T-helper 1 cell treated with Interleukin-12 subunit alpha and Interleukin-12 subunit beta and Interleukin-4 antibody, amounts not matched to agents 30 μg/mL and 1 μg/mL, for 36 hours (primary cell): ENCODE results near the gene CTBP2.
"Not testable (repeated sequence)": the region's sequence is repeated elsewhere in the genome, so short reads cannot be mapped to it uniquely, and the experiment has no call there.

ENCODE experiments used
- H3K27ac Mint-ChIP-seq: one replicate; pipeline ENCODE4 v1.8.0; 2021; ENCODE audit warnings: mild to moderate bottlenecking, mixed read lengths
- H3K27me3 Mint-ChIP-seq: one replicate; pipeline ENCODE4 v1.8.0; 2021; ENCODE audit warnings: low read depth, mixed read lengths
- H3K36me3 Mint-ChIP-seq: one replicate; pipeline ENCODE4 v1.8.0; 2021; ENCODE audit warnings: low read depth, mixed read lengths
- H3K4me1 Mint-ChIP-seq: one replicate; pipeline ENCODE4 v1.8.0; 2021; ENCODE audit warnings: low read depth, mixed read lengths
- H3K4me3 Mint-ChIP-seq: one replicate; pipeline ENCODE4 v1.8.0; 2021; ENCODE audit warnings: mild to moderate bottlenecking, moderate library complexity, mixed read lengths
- H3K9me3 Mint-ChIP-seq: one replicate; pipeline ENCODE4 v1.8.0; 2021; ENCODE audit warnings: mixed read lengths

The CTBP2 gene

GRCh38 chr10:124992462-124993344, 167.7 kb downstream of the CTBP2 start:
- no peaks in the 10 kb centered on the region for H3K27me3 Mint-ChIP-seq
- H3K9me3 Mint-ChIP-seq, result no peaks in the 10 kb centered on the region
- H3K4me1 Mint-ChIP-seq, result no peaks in the 10 kb centered on the region
- H3K27ac Mint-ChIP-seq, result no peak overlapping the region
- H3K36me3 Mint-ChIP-seq, result peaks cover 1% of the 10 kb centered on the region
- no peak overlapping the region for H3K4me3 Mint-ChIP-seq

DNA sequence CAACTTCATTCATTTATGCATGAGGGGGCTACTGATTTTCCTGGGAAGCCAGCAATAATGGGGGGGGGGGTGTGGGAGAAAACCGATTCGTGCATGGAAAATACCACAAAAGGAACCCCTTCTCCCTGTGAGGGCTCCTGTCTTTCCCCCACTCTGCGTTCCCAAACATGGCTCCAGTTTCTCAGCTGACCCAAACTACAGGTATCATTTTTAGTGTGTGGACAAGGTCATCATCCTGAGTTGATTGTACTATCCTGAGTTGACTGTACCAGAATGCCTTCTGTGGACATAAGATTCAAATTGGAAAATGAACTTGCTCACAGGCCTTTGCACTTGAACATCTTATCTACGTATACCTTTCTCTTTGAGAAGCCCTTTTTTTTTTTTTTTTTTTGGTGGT, 168.5 kb downstream of the CTBP2 start:
- no peak overlapping the region for H3K4me3 Mint-ChIP-seq
- no peaks in the 10 kb centered on the region for H3K27me3 Mint-ChIP-seq
- H3K27ac Mint-ChIP-seq, result no peak overlapping the region
- peaks cover 5% of the 10 kb centered on the region for H3K36me3 Mint-ChIP-seq
- no peaks in the 10 kb centered on the region for H3K9me3 Mint-ChIP-seq
- H3K4me1 Mint-ChIP-seq, result no peaks in the 10 kb centered on the region

DNA sequence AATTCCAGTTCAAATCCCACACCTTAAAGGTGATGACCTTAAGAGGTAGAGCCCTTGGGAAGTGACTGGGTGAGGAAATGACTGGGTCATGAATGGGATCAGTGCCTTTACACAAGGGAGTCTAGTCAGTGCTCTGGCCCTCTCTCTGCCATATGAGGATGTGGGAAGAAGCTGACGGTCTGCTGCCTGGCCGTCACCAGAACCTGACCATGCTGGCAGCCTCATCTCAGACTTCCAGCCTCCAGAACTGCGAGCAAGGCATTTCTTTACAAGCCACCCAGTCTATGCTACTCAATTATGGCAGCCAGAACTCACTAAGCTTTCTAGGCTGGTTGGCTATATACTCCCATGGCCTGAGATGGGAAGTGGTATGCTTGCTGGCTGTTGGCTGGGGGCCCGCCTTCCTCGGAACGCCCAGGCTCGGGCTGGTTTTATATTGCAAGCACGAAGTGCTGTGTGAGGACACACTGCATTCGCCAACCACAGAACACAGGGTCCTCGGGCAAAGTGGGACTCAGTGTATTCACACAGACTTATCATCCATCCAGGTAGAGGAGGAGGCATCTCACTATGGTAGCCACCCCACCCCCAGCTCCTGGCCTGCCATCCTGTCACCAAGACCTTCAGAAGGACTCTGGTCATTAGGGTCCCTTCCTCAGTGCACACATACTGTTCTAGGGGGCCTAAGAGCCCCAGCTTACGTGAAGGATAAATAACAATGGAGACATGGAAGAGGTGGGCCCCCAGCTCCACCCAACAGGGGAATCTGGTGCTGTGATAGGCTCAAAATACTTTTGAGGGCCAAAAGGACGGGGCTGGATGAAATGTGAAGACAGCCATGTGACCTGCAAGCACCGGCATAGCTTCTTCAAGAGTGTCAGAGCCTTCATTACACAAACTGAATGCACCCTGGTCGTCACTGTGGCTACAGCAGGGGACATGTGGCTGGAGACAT, 169.4 kb downstream of the CTBP2 start:
- H3K4me3 Mint-ChIP-seq, result no peak overlapping the region
- no peaks in the 10 kb centered on the region for H3K4me1 Mint-ChIP-seq
- no peaks in the 10 kb centered on the region for H3K27me3 Mint-ChIP-seq
- peaks cover 5% of the 10 kb centered on the region for H3K36me3 Mint-ChIP-seq
- no peaks in the 10 kb centered on the region for H3K9me3 Mint-ChIP-seq
- H3K27ac Mint-ChIP-seq, result no peak overlapping the region

- Mint-ChIP-seq H3K9me3 (no peaks in the 10 kb centered on the region), H3K36me3 (peaks cover 9% of the 10 kb centered on the region), H3K27me3 (no peaks in the 10 kb centered on the region), H3K4me3 (no peak overlapping the region), H3K4me1 (no peaks in the 10 kb centered on the region), H3K27ac (no peak overlapping the region)
These were observed 170.8 kb downstream of the CTBP2 start for GRCh38 chr10:124989526-124989925.

- not testable (repeated sequence) for H3K4me1 Mint-ChIP-seq, H3K27me3 Mint-ChIP-seq, H3K9me3 Mint-ChIP-seq, H3K4me3 Mint-ChIP-seq, H3K27ac Mint-ChIP-seq
- H3K36me3 Mint-ChIP-seq, result peaks cover 13% of the 10 kb centered on the region
These were observed 171.6 kb downstream of the CTBP2 start for GRCh38 chr10:124988753-124989152.

- H3K4me3 Mint-ChIP-seq, result no peak overlapping the region
- H3K27me3 Mint-ChIP-seq, result no peaks in the 10 kb centered on the region
- H3K9me3 Mint-ChIP-seq, result no peaks in the 10 kb centered on the region
- H3K4me1 Mint-ChIP-seq, result peaks cover 5% of the 10 kb centered on the region
- no peak overlapping the region for H3K27ac Mint-ChIP-seq
- H3K36me3 Mint-ChIP-seq, result peaks cover 21% of the 10 kb centered on the region
These were observed 172.6 kb downstream of the CTBP2 start for GRCh38 chr10:124987788-124988187.

DNA sequence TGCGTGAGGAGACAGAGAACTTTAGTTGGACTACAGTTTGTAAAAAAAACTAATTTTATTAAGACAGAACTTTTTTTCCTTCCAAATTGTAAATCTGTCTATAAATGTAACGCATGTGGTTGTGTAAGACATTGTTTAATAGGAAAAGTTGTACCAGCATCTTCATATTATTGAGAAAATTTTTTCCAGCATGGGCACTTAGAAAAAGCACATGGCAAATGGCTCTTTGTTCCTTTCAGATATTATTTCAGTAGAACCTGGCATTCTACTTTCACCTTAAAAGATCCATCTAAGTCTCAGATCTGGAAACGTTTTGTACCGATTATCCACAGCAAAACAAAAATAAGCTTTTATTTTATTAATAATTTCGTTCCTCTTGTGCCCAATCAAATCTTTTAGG, 175.2 kb downstream of the CTBP2 start:
- Mint-ChIP-seq H3K4me3 (no peak overlapping the region), H3K27ac (no peak overlapping the region), H3K36me3 (peaks cover 35% of the 10 kb centered on the region), H3K9me3 (no peaks in the 10 kb centered on the region), H3K4me1 (peaks cover 5% of the 10 kb centered on the region), H3K27me3 (no peaks in the 10 kb centered on the region)

GRCh38 chr10:124984376-124984775, 176.0 kb downstream of the CTBP2 start:
- no peak overlapping the region for H3K4me3 Mint-ChIP-seq
- H3K27ac Mint-ChIP-seq, result no peak overlapping the region
- H3K27me3 Mint-ChIP-seq, result no peaks in the 10 kb centered on the region
- H3K9me3 Mint-ChIP-seq, result no peaks in the 10 kb centered on the region
- H3K36me3 Mint-ChIP-seq, result peaks cover 38% of the 10 kb centered on the region
- peaks cover 5% of the 10 kb centered on the region for H3K4me1 Mint-ChIP-seq

DNA sequence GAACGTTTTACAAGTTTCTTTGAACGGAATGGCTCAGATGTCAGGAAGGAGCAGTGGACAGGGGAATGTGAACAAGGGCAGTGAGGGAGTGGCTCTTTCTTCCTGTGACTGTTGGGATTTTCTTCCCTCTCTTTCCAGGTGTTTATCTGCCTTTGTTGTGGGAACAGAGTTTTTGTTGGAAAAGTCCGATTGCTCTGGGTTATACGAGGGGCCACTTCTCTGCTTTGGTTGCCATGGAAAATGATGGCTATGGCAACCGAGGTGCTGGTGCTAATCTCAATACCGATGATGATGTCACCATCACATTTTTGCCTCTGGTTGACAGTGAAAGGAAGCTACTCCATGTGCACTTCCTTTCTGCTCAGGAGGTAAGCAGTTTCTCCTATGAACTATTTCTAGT, 177.0 kb downstream of the CTBP2 start:
- H3K4me3 Mint-ChIP-seq, result no peak overlapping the region
- peaks cover 41% of the 10 kb centered on the region for H3K36me3 Mint-ChIP-seq
- H3K27me3 Mint-ChIP-seq, result no peaks in the 10 kb centered on the region
- no peak overlapping the region for H3K27ac Mint-ChIP-seq
- peaks cover 5% of the 10 kb centered on the region for H3K4me1 Mint-ChIP-seq
- no peaks in the 10 kb centered on the region for H3K9me3 Mint-ChIP-seq

- peaks cover 50% of the 10 kb centered on the region for H3K36me3 Mint-ChIP-seq
- H3K4me3 Mint-ChIP-seq, result no peak overlapping the region
- no peaks in the 10 kb centered on the region for H3K9me3 Mint-ChIP-seq
- no peak overlapping the region for H3K27ac Mint-ChIP-seq
- no peaks in the 10 kb centered on the region for H3K27me3 Mint-ChIP-seq
- peaks cover 13% of the 10 kb centered on the region for H3K4me1 Mint-ChIP-seq
These were observed 182.0 kb downstream of the CTBP2 start for GRCh38 chr10:124978376-124978725.

DNA sequence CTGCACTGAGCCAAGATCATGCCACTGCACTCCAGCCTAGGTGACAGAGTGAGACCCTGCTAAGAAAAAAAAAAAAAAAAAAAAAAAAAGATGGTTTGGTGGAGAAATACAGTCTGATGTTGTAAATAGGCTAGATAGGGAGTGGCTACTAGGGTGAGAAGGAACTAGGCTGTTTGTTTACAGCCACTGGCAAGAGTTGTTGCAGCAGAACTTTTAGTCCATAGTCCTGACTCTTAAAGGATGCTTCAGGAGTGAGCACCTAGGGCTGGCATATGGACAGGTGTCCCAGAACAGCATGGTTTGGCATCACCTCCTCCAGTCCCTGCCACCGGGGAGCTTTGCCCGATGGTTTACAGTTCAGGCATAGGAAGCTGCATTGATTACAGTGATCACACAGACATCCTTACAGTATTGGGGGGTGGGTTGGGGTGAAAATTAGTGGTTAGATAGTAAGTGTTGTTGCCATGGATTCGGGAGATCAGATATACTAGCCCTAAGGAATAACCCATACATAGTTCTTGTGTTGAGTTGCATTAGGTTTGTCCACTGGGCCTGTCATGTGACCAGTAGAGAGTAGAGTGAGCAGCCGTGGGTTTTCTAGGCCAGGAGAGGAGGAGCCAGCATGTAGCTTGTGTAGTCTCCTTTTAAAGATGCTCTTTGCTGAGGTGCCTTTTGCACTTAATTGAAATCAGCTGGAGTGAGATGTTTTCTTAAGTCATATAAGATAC, 182.6 kb downstream of the CTBP2 start:
- Mint-ChIP-seq H3K27ac (no peak overlapping the region), H3K27me3 (no peaks in the 10 kb centered on the region), H3K4me1 (peaks cover 13% of the 10 kb centered on the region), H3K9me3 (no peaks in the 10 kb centered on the region), H3K36me3 (peaks cover 45% of the 10 kb centered on the region), H3K4me3 (no peak overlapping the region)

- Mint-ChIP-seq H3K36me3 (peaks cover 40% of the 10 kb centered on the region), H3K9me3 (no peaks in the 10 kb centered on the region), H3K4me1 (peaks cover 13% of the 10 kb centered on the region), H3K27ac (no peak overlapping the region), H3K27me3 (no peaks in the 10 kb centered on the region), H3K4me3 (no peak overlapping the region)
These were observed 183.2 kb downstream of the CTBP2 start for GRCh38 chr10:124977161-124977560.

GRCh38 chr10:124975977-124976514, 184.3 kb downstream of the CTBP2 start:
- Mint-ChIP-seq H3K36me3 (peaks cover 35% of the 10 kb centered on the region), H3K4me1 (peaks cover 19% of the 10 kb centered on the region), H3K27ac (no peak overlapping the region), H3K9me3 (no peaks in the 10 kb centered on the region), H3K4me3 (no peak overlapping the region), H3K27me3 (no peaks in the 10 kb centered on the region)

DNA sequence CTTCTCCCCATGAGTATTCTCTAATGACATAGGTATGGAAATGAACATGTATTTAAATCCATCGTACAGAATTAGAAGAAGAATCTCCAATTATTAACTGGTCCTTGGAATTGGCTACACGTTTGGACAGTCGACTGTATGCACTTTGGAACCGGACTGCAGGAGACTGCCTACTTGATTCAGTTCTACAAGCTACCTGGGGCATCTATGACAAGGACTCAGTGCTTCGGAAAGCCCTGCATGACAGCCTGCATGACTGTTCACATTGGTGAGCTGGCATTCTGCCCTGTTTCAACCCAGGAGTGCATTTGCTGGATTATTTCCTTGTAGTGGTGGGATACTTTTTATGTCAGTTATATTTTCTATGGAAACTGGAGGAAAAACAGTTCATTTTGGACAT, 186.2 kb downstream of the CTBP2 start:
- Mint-ChIP-seq H3K36me3 (peaks cover 32% of the 10 kb centered on the region), H3K27me3 (no peaks in the 10 kb centered on the region), H3K4me3 (no peak overlapping the region), H3K9me3 (no peaks in the 10 kb centered on the region), H3K4me1 (peaks cover 22% of the 10 kb centered on the region), H3K27ac (no peak overlapping the region)
